Hematopoietic multipotent progenitor cell treated with erythropoietin and hydrocortisone succinate and interleukin-3 and kit ligand, for 4 days (in vitro differentiated cells): Measurements from ENCODE around the gene ST6GALNAC2.

Experiments
- DNase-seq: peaks from one replicate; pipeline ENCODE4 v3.0.0-alpha.2; 2015

Gene ST6GALNAC2

DNA sequence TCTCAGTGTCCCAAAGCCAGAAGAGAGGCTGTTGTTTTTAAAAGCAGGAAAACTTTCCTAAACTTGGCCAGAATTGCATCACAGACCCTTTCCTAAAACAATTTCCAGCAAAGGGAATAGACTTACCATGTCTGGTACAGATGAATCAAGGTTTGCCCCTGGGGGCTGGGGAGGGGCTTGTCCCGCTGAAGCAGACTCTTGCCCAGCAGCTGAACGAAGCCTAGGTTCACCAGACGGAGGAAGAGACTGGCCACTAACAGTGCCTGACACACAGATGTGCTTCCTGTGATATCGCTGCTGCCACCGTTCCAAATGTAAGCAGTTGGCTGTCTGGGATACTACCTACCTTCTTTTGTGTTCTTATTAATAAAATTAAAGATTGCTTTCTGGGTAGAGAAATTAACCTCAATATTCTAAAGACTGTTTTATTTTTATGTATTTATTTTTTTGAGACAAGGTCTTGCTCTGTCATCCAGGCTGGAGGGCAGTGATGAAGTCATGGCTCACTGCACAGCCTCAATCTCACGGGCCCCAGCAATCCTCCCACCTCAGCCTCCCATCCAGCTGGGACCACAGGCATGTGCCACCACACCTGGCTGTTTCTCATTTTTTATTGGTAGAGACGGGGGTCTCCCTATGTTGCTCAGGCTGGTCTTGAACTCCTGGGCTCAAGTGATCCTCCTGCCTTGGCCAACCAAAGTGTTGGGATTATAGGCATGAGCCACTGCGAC lies 32.3 kb downstream of the ST6GALNAC2 start:
- peak; percentile 80 for DNase-seq

DNA sequence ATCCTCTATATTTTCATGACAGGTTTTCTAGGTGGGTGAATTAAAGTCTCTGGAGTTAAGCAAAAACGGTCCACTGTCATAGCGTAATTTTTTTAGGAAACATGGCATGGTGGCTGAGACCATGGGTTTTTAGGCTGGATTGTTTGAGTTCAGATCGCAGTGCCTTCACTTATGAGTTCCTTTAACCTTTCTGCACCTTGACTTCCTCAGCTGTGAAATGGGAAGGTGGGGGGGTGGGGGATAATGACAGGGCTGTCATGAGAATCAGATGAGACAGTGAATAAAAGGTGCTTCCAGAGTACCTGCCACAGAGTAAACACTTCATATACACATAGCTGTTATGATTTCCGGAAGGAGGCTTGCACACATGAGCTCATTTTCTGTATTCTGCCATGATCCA lies 34.0 kb downstream of the ST6GALNAC2 start:
- DNase-seq, result no peak

DNA sequence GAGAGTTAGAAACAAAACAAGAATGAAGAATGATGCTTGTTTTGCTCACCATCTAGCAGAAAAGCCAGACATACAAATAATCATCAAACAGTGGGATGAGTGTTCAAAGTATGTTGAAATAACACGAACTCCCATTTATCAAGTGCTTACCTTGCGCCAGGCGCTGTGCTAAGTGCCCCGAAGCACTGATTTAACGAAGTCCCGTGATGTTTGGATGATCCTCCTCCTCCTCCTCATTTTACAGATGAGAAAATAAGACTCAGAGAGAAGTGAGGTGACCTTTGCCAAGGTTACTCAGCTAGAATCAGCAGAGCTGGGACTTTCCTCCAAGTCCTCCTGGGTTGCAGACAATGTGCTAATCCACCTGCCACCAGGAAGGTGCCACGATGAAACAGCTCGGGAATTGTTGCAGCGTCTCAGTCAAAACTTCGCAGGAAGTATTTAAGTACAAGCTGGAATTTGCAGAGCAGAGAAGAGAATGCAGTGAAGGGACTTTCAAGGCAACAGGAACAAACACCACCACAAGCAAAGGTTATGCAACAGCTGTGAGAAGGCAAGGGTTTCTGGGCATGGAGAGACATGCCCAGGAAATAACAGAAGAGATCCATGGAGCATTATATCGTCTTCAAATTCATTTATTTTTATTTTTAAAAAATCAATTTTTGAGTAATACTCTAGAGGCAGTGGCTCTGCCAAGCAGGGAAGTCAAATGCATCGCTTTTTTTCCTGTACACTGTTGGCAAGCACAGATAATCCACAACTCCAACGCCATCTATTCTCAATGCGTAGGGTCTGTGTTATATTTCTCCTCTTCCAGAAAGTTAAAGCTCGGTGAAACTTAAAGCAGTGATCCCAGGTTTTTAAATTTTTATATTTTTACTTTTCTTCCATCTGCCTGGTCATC lies 34.7 kb downstream of the ST6GALNAC2 start:
- peak; percentile 53 for DNase-seq

DNA sequence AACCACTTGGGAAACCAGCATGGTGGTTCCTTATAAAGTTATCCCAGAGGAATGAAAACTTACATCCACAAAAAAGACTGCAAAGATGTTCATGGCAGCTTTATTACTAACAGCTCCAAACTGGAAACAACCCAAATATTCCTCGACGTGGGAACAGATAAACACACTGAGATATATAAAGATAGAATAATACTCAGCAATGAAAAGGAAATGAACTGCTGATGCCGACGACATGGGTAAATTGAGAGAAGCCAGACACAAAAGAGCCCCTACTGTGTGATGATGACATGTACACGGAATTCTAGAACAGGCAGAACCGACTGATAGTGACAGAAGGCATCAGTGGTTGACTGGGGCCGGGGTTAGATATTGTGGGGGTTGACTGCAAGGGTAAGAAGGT lies 36.1 kb downstream of the ST6GALNAC2 start:
- no peak for DNase-seq

DNA sequence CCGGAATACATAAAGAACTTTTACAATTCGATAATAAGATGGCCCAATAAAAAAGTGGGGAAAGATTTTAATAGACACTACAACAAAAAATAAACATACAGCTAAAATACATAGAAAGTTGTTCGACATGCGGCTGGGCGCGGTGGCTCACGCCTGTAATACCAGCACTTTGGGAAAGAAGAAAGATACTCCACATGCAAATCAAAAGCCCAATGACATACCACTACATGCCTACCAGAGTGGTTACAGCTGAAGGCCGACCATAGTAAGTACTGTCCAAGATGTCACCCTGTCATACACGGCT lies 36.5 kb downstream of the ST6GALNAC2 start:
- DNase-seq, result no peak

DNA sequence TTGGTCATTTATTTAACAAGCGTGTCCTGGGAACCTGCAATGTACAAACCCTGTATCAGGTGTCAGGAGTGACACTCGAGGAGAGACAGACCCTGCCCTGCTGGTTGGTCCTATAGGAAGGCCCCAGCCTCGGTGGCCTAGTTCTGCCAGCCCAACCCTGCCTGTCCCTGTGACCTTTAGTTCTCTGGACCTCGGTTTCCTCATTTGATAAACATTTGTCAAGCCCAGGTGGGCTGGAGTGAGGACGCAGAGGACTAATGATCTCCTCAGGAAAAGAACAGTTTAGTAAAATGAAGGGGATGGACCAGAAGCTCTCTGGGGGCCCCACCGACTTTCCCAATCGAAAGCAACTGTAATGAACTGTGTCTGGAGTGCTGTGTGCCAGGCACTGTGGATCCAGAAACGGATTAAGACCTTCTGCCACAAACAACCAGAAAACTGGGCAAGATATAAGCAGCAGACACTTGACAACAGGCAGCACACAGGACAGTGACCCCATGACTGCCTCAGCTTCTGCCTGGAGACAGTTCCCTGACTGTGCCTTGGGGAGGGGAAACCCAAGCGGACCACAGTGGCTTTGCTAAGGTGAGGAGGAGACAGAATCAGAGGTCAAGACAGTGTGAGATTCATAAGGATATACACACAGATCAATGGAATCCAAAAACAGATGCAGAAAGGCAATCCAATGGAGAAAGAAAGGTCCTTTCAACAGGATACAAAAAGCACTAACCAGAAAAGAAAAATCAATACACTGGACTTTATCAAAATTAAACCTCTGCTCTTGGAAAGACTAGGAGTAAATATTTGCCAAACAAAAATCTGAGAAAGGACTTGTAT lies 37.1 kb downstream of the ST6GALNAC2 start:
- no peak for DNase-seq

DNA sequence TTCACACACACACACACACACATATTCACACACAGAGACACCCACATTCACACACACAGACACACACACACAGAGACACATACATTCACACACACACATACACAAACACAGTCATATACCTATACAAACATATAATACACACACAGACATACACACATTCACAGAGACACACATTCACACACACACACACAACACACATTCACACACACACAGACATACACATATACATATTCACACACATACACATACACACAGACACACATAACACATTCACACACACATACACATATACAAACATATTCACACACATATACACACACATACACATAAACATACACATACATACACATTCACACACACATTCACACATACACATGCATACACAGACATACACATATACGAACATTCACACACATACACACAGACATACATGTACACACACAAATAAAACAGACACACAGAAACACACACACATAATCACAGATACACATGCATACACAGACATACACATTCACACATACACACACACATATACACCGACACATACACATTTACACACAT lies 37.9 kb downstream of the ST6GALNAC2 start:
- DNase-seq, result no peak

DNA sequence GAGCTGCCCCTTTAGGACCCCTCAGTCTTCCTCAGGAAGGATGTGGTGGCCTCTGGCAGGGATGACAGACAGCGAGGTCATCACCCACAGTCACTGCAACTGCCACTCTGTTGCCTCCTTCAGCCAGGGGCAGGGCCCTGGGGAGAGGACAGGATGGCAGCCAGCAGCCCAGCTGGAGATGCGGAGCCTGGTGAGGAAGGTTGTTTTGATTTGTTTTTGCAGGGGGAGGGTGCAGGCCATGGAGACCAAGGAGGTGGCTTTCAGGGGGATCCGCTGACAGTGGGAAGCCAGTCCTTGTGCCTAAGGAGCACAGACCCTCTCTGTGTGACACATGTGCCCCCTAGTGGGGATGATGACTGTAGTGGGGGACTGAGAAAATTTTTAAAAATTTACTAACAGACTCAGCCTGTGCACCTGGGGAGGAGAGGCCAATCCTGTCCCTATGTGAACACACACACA lies 38.4 kb downstream of the ST6GALNAC2 start:
- peak; percentile 90 for DNase-seq

DNA sequence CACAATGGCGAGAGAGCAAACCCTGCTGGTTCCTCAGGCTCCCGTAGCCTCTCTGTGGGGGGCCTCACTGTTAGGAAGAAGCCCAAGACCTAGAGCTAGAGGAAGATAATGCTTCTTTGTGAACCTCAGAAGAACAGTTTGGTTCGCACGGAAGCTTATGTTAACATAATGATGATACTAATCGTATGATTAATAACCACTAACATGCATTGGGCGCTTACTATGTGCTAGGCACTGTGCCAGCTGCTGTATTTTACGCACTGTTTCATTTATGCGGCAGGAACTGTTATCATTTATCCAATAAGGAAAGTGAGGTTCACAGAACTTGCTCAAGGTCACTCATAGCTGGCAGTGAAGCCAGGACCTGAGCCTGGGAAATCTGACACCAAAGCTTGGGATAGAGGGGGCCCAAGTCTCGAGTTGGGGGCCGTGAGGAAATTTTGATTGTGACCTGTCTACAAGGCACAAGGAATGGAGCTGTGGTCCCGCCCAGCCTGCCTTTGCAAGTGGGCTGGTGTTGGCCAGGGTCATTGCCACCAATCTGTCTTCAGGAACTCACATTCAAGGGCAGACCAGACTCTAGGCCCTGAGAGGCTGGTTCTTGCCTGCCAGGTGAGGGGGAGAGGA lies 39.0 kb downstream of the ST6GALNAC2 start:
- DNase-seq, result peak; percentile 59

DNA sequence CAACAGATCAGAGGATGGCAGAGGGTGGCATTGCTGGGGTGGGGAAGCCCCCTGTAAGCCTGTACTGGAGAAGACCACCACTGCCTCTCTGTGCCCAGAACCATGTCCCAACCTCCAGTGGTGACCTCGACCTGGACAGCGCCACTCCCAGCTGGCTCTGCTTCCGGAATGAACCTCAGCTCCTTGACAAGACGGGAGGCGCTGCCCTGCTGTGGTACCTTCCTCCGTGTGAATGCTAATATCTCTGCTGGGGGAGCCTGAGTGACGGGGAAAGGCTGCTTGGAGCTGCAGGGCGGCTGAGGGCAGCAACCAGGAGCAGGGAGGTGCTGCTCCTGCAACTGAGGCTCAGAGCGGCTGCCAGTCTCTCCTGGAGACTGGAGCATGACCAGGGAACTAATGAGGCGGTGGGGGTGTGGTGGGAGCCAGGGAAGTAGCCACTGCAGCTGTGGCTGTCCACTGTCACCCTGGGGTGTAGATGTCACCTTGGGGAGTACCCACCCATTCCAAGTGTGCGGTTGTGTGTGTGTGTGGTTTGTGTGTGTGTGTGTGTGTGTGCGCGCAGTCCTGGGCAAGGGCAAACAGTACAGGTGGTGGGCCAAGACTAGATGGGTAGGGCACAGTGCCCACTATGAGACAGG lies 39.6 kb downstream of the ST6GALNAC2 start:
- DNase-seq, result no peak

DNA sequence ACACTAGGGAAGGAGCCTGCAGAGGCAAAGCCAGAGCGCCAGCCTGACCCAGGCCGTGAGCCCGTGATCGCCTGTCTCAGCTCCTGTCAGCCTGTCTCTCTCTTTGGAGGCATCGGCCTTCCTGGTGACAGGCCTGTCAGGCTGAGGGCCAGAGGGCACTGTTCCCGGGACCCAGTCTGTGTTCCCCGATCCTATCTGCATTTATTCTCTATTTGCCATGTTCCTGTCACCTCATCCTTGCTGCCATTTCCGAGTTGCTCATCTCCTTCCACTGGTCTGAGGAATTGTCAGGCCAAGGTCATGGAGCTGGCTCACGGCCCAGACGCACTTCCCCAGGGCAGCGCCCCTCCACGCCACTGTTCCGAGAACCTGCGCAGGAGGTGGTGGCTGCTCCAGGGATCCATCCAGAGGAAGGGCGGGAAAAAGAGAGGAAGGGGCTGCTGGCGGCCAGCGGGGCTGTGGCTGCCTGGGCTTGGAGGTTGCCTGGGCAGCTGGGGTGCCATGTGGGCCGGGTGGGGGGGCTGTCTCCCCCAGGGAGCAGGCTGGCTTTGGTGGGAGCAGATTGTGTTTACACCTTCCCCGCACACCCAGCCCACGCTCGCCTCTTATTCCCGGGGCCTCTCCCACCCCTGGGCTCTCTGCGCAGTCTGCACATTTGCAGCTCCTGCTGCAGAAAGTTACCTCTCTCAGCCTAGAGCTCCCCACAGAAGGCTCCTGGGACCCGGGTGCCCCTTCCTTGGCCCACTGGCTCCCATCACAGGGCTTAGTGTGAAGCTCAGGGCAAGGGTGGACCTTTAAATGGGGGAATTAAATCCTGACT lies 40.9 kb downstream of the ST6GALNAC2 start:
- no peak for DNase-seq

DNA sequence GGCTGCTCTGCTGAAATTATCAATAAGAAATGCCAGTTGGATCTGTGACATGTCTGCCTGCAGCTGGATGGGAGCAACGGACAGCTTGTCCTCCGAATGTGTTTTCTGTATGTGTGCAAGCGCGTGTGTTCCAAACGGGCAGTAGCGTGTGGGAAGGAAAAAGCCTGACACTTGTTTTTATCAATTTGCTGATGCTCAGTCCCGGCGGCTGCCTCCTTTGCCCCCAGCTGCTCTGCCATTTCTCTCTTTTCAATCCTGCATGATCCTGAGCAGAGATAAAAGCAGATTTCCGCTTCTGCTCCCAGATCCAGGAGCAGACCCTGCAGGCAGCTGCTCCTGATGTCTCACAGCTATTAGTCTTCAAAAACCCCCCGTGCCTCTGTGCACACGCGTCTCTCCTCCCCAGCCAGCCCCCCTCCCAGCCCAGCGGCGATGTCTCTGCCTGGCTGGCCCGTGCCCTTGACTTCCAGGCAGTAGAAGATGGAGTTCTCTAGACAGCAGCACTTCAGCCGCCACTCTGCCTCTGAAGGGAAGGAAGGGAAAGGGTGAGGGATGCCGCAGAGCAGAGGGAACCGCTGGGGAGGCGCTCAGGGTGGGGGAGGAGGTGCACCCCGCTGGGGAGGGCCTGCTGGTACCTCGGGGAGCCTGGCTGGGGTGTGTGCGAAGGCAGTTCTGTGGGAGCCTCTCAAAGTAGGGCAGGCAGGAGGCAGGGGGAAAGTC lies 41.7 kb downstream of the ST6GALNAC2 start:
- DNase-seq, result no peak

DNA sequence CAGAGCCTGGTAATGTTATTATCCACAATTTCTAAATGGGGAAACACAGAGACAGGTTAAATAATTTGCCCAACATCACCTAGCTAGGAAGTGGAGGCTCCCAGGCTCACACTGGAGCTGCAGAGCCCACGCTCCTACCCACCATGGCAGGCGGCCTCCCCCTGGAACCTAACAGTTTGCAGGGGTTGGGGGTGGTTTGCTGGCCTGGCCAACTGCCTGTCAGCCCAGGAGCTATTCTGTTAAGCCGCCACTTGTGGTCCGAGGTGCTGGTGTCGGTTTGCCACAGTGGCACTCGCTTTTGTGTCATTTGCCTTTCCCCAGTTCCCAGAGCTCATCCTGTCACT lies 42.2 kb downstream of the ST6GALNAC2 start:
- no peak for DNase-seq

DNA sequence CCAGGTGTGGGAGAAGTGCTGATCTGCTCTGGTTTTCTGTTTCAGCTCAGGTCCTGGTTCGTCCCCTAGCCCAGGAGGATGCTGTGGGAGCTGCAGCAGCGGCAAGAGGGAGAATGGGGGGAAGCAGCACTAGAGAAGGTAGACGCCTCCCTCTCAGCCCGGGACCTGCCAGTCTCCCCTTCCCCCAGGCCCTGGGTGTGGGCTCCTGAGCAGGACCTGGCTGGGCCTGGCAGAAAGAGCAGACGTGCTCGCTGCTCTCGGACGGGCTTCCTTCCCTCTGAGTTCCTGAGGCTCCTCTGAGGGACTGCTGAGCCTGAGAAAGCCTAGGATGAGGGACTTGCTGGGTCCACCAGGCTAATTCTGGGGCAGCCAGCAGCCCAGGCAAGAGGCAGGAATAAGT lies 42.7 kb downstream of the ST6GALNAC2 start:
- DNase-seq, result no peak

DNA sequence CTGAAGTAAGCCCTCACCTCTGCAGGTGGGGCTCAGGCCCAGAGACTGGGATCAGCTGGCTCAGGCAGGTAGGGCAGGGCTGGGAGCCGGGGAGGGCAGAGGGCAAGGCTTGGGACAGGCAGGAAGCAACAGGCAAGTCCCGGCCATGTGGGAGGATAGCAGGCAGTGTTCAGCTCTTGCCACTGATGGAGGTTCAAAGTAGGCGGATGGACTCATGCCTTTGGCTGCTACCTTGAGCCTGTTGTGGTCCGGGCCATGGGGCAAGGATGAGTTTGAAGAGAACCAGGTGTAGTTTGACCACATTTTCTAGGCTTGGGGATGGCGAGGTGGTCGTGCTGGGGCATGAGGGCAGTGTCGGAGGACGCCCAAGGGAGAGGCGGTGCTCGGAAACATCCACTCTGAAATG lies 43.1 kb downstream of the ST6GALNAC2 start:
- DNase-seq, result no peak

DNA sequence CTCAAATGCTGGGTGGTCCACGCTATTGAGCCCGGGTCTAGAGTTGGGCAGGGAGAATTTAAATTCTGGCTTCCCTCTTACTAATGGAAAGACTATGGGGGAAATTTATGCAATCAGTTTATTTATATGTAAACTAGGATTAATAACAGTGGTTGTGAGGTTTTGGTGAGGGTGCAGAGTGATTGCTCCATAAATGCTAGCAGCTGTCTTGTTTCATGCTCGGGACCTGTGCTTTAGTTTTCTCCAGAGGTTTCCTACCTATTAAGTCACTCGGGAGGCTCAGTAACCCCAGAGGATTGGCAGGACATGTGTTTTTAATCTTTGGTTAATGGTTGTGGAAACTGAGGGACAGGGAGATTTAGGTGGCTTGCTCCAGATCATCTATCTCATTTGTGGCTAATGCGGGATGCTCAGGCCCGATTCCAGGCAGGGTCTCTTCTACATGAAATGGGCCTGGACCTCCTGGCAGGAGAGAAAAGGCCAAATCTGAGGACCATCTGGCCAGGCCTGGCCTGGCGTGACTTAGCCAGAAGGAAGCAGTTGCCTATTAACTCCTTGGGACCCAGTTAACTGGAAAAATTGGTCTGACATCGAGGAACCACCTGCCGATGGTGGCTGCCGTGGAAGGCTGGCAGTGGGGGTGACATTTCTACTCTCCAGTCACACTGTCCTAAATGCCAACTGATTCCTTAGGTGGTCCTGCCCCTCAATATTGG lies 43.8 kb downstream of the ST6GALNAC2 start:
- no peak for DNase-seq

DNA sequence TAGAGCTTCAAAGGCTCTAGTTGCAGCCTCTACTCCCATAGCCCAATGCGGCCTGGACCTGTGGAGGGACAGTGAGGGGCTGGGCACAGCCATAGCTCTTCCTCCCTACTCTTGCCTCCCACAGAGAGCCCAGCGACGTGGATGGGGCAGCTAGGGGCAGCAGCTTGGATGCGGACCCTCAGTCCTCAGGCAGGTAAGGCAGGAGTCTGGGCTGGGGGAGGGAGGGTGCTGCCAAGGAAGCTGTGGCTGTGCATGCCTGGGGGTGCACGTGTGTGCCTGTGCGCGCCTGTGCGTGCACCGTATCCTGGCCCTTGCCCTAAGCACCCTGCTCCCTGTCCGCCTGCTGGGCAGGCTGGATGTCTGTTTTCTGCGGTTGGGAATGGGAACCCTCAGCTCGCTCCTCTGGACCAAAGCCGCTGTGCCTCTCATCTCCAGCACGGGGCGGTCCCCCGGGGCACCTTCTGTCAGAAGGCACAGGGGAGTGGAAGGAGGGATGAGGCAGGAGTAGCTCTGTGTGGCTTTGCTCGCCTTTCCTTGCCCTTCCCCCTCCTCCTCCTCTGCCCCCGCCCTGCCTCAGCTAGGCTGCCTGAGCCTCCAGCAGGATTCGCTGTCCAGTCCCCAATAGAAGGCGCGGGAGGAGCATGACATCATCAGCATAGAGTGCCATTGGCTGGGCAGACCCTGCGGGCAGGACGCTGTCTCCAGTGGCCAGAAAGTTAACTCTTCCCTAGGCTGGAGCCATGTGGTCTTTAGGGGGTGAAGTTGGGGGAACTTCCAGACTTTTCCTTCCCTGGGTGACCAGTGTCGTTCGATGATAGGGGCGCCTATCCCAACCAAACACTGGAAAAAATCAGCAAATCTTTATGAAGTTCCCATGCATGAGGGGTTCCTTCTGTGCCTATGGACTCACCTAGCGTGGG lies 45.0 kb downstream of the ST6GALNAC2 start:
- DNase-seq, result peak; percentile 95

DNA sequence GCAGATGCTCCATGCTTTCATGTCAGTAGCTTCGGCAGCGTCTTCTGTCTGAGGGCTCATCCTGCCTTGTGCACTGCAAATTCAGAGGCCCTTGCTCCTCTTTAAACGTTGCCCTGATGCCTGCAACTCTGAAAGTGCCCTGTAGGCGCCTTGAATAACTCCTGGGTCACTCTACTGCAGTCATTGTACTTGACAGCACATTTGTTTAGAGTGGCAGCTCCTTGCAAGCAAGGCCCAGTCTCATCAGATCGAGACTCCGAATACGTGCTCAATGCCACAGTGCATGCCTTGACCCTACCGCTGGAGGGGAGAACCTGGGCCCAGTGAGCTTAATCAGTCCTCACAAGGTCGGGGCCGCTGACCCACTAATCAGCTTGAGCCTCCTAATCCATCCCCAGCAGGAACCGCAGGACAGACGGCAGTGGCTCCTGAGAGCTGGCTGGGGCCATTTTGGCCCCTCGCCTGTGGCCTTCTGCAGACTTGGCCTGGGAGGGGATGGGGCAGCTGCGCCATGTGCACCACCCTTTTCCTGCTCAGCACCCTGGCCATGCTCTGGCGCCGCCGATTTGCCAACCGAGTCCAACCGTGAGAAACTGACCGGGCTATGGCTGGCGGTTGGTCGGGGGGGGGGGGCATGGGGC lies 45.9 kb downstream of the ST6GALNAC2 start, which contains the start of gene PRCD:
PRCD (plus strand) TSS at position 414 of the 641 bp plus-strand sequence; CDS start at position 512, 98 bp downstream.
- DNase-seq, result peak; percentile 35
